ENCODE measurements around the gene ATP2B1. TPM values are rescaled to one million over a fixed set of nuclear protein-coding genes. Genes with fewer than 3 reads are reported as not detected.

The ATP2B1 gene
- total RNA-seq, 1 experiment from 2014 or later = 20.6 TPM

DNA sequence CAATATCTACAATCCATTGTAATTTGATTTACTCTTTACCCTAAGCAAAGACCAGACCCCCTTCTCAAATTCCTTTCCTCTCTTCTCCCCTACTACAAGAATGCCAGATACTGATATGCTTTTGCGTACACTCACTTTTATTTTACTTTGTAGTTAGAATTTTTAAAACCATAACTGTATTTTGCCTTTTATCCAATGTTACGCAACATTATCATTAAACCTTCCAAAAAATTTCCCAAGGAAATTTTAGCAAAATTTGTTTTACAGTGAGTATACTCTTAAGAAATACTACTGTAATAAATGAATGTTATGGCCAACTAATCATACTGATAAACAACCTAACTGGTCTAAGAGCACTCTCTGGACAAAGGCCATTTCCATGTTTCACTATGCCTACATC is 22.3 kb downstream of the ATP2B1 start:
- 100% methylated on average over 1 of the region's 2 CpGs for WGBS (ENCODE audit: extremely low coverage, insufficient read length, low lambda C conversion rate)
- Histone ChIP-seq H3K79me2 (ENCODE audit: insufficient read depth, low read length) (peaks cover 4% of the 10 kb centered on the region; the same call in 1 of the 2 replicates), H2BK12ac (ENCODE audit: insufficient read length, low read depth, low read length) (no peak overlapping the region)

More for the DNA sequence above, 22.3 kb downstream of the ATP2B1 start:
- peaks cover 6 to 19% (median 11%) of the 10 kb centered on the region in 3 experiments; a peak in 4 of 7 replicates for H3K36me3 Mint-ChIP-seq (ENCODE audit: insufficient read depth in 1 of 3, low read depth in 3 of 3)
- Histone ChIP-seq H3K56ac (ENCODE audit: insufficient read length, low read depth, low read length) (no peak overlapping the region), H4K8ac (replicated peaks; ENCODE audit: insufficient read length, low read depth, low read length) (no peak overlapping the region), H2BK15ac (ENCODE audit: low read depth, low read length) (no peak overlapping the region), H3K9ac (ENCODE audit: extremely low read depth, insufficient read length, low read length) (no peak overlapping the region), H4K20me1 (ENCODE audit: control insufficient read depth, insufficient read depth, insufficient read length) (no peaks in the 10 kb centered on the region), H3K23ac (ENCODE audit: insufficient read length, low read depth, low read length) (no peak overlapping the region), H4K5ac (ENCODE audit: insufficient read length, low read depth, low read length) (no peak overlapping the region), H2BK5ac (ENCODE audit: insufficient read length, low read length) (no peak overlapping the region), H2AFZ (ENCODE audit: low read length) (no peak overlapping the region), H3K23me2 (ENCODE audit: insufficient read length, low read depth, low read length, poor library complexity, severe bottlenecking) (no peaks in the 10 kb centered on the region), H3T11ph (ENCODE audit: low read length) (no peak overlapping the region), H3K4me1 (ENCODE audit: insufficient read depth, low read length) (0 out of 2 replicates have a peak, but pooled peaks cover 3% of the 10 kb centered on the region), H4K91ac (ENCODE audit: insufficient read length, low read depth, low read length) (no peak overlapping the region), H3K4me2 (ENCODE audit: insufficient read depth, insufficient read length, low read length) (no peak overlapping the region), H3K27me3 (ENCODE audit: insufficient read depth, low read length) (no peaks in the 10 kb centered on the region), H3K4ac (ENCODE audit: low read depth, low read length) (no peak overlapping the region), H3K14ac (ENCODE audit: insufficient read depth, low read length) (no peak overlapping the region), H2BK20ac (ENCODE audit: low read depth, low read length, poor library complexity, severe bottlenecking) (no peak overlapping the region), H3K18ac (ENCODE audit: insufficient read length, low read depth, low read length) (no peak overlapping the region), H2BK120ac (ENCODE audit: low read depth, low read length, poor library complexity, severe bottlenecking) (no peak overlapping the region), H3K27ac (ENCODE audit: insufficient read length, low read depth, low read length) (no peak overlapping the region), H3K9me3 (ENCODE audit: control insufficient read depth, low read depth, low read length) (no peaks in the 10 kb centered on the region), H2AK5ac (ENCODE audit: insufficient read length, low read length) (no peak overlapping the region), H3K79me1 (ENCODE audit: insufficient read depth, low read depth, low read length, poor library complexity, severe bottlenecking) (no peaks in the 10 kb centered on the region)
- TF ChIP-seq, protein P1, sequence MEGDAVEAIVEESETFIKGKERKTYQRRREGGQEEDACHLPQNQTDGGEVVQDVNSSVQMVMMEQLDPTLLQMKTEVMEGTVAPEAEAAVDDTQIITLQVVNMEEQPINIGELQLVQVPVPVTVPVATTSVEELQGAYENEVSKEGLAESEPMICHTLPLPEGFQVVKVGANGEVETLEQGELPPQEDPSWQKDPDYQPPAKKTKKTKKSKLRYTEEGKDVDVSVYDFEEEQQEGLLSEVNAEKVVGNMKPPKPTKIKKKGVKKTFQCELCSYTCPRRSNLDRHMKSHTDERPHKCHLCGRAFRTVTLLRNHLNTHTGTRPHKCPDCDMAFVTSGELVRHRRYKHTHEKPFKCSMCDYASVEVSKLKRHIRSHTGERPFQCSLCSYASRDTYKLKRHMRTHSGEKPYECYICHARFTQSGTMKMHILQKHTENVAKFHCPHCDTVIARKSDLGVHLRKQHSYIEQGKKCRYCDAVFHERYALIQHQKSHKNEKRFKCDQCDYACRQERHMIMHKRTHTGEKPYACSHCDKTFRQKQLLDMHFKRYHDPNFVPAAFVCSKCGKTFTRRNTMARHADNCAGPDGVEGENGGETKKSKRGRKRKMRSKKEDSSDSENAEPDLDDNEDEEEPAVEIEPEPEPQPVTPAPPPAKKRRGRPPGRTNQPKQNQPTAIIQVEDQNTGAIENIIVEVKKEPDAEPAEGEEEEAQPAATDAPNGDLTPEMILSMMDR (conservative IDR thresholded peaks at IDR 0.05) = no peak
- DNase-seq = no peak
- peaks cover 10 to 15% of the 10 kb centered on the region in 2 experiments; a peak in 4 of 5 replicates for H3K9me3 Mint-ChIP-seq
- no peak overlapping the region for H3K27ac Mint-ChIP-seq
- no peaks in the 10 kb centered on the region for H3K27me3 Mint-ChIP-seq (ENCODE audit: low read depth)
- H3K4me1 Mint-ChIP-seq = peaks cover 5% of the 10 kb centered on the region in 2 experiments
- H3K4me3 Mint-ChIP-seq = no peak overlapping the region
